Colonic mucosa (tissue), 4 donors: Measurements from ENCODE around the gene CD52. TPM values are rescaled to one million over a fixed set of nuclear protein-coding genes. Genes with fewer than 3 reads are reported as not detected.
A peak's percentile ranks its signal among the peaks of the same experiment; 100 is the strongest.
"Not testable (repeated sequence)": the region's sequence is repeated elsewhere in the genome, so short reads cannot be mapped to it uniquely, and the experiment has no call there.

Source experiments
- DNase-seq: peaks from one replicate; pipeline ENCODE4 v3.0.0-alpha.2; 2020
- H3K27ac ChIP-seq: fragments of 200-600 bp; one replicate; pipeline ENCODE4 v1.8.0; 2021
- H3K27me3 ChIP-seq: fragments of 200-600 bp; one replicate; pipeline ENCODE4 v1.8.0; 2021
- H3K36me3 ChIP-seq: fragments of 200-600 bp; one replicate; pipeline ENCODE4 v1.8.0; 2021
- H3K4me1 ChIP-seq: fragments of 200-600 bp; one replicate; pipeline ENCODE4 v1.8.0; 2021; ENCODE audit warnings: mild to moderate bottlenecking
- H3K4me3 ChIP-seq: fragments of 200-600 bp; one replicate; pipeline ENCODE4 v1.8.0; 2021
- H3K9ac ChIP-seq, 2 donors: one replicate each; pipeline ENCODE4 v1.7.0; 2013; ENCODE audit warnings: control low read depth in 2 of 2, low read depth in 2 of 2, low read length in 2 of 2
- H3K9me3 ChIP-seq: fragments of 200-600 bp; one replicate; pipeline ENCODE4 v1.8.0; 2021
- CTCF ChIP-seq: fragments of 200-600 bp; IDR thresholded peaks from one replicate; pipeline ENCODE4 v1.8.0; 2022; ENCODE audit warnings: antibody characterized with exemption, mild to moderate bottlenecking
- intact Hi-C: fragments of 100-400 bp; cut with DNase I; formaldehyde crosslinking; loops from one replicate; pipeline ENCODE4 v1.14.1; 2022
- total RNA-seq, 2 donors: library from RNA; stranded (reverse); fragmentation: NEBNext Ultra II Directional in 1 of 2; extraction: Animal tissue kit (Norgen Biotek cat#: 25700) in 1 of 2; gene quantifications; one replicate each; pipeline ENCODE4 v1.2.1, GENCODE V29; 2021
- donor health status: healthy.
- donor health status: DM: no; HTN: no; CAD: no.
- donor health status: DM: no; HTN: no; CAD: no.

CD52 gene
- total RNA-seq, 2 donors from 2014 or later: 9.4 to 13.1 TPM

DNA sequence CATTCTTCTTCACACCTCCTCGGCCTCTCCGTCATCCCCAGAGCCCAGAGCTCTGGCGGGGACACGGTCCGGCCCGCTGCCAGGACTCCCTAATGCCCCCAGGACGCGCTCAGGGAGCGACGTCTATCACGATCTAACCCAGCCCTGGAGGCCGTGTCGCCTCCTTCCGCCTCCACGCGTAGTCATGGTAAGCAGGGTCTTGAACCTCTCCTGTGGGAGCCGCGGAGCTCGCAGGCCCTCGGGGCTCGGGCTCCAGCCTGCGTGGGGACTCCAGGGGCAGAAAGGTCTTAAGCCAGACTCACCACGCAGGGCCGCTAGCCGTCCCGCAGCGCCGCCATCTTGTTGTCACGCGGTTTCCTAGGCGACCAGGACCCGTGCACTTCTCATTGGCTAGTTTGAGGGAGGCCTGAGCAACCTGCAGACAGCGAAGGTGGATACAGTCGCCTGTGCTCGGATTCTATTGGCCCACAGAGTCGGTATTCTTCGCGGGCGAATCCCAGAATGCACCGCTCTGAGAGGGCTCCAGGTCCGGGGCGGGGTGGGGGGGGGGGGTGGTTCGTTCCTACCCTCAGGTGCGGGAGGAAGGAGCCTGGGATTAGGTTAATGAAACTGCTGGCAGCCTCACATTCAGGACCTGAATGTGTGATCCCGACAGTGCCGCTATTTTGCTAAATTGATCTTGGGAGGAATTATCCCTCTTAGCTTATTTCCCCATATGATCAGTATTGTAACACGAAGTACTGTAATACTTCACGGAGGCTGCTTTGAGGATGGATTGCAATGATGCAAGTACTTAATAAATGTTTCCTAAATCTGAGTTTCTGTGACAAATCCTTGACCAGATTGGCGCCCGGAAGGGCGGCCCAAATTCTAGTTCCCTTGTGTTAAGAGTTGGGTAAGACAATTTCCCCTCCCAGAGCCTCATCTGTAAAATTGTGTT, 11.2 kb upstream of the CD52 start, which contains the start of gene UBXN11:
Gene UBXN11 (minus strand): TSS at position 347 of the 940 bp plus-strand sequence. CDS start 3,753 bp downstream, outside the sequence.
- Histone ChIP-seq H3K27ac (peak within 1 kb of the TSS; percentile 50), H3K4me1 (peaks cover 4% of the 10 kb centered on the region), H3K9me3 (no peaks in the 10 kb centered on the region), H3K27me3 (no peaks in the 10 kb centered on the region), H3K4me3 (peak within 1 kb of the TSS; percentile 92), H3K9ac (peak within 1 kb of the TSS; percentile 64 to 79), H3K36me3 (no peaks in the 10 kb centered on the region)
- intact Hi-C loops: no loop called here
- peak; percentile 95 for DNase-seq
- no peak for TF ChIP-seq CTCF

GRCh38 chr1:26307363-26307781, 10.4 kb upstream of the CD52 start:
- H3K27ac ChIP-seq: peak overlapping the region; percentile 50
- H3K9ac ChIP-seq: peak overlapping the region in 1 of 2 donors; percentile 76
- intact Hi-C loops: no loop called here

DNA sequence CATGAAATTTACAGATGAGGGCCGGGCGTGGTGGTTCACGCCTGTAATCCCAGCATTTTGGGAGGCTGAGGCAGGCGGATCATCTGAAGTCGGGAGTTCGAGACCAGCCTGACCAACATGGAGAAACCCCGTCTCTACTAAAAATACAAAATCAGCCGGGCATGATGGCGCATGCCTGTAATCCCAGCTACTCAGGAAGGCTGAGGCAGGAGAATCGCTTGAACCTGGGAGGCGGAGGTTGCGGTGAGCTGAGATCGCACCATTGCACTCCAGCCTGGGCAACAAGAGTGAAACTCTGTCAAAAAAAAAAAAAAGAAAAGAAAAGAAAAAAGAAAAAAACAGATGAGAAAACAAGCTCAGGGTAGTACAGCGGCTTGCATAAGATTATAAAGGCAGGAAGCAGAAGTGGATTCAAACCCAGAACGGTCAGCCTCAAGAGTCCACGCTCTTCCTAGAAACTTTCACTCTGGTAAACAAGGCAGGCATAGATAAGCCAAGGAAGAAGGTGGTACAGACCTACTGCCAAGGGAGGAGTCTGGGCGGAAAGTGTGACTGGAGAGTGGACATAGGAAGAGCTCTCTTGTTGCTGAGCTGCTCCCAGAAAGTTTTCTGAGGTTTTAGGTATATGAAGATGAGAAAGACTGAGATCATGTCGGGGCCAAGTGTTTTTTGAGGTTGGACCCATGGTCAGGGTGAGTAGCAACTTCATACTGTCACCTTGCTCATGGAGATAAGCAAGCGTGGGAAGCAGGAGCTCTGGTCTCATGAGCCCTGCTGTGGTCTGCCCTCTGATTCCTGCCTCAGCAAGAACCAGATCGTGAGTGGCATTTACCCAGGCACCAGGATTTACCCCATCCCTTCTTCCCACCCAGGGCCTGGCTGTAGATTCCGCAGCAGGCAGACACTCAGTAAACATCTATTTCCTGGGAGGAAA, 9.5 kb upstream of the CD52 start:
- intact Hi-C loops, H3K4me1 ChIP-seq, DNase-seq, H3K9ac ChIP-seq, H3K9me3 ChIP-seq, H3K27me3 ChIP-seq, H3K36me3 ChIP-seq, H3K4me3 ChIP-seq: not testable (repeated sequence)
- peak overlapping the region; percentile 36 for H3K27ac ChIP-seq

More at GRCh38 chr1:26307363-26307781, 10.4 kb upstream of the CD52 start:
- H3K4me3 ChIP-seq: peak overlapping the region; percentile 92
- H3K36me3 ChIP-seq: no peaks in the 10 kb centered on the region
- no peak for DNase-seq
- no peak for TF ChIP-seq CTCF
- no peaks in the 10 kb centered on the region for H3K9me3 ChIP-seq
- peaks cover 4% of the 10 kb centered on the region for H3K4me1 ChIP-seq
- H3K27me3 ChIP-seq: no peaks in the 10 kb centered on the region

GRCh38 chr1:26314501-26314900, 3.3 kb upstream of the CD52 start:
- Histone ChIP-seq H3K9me3 (no peaks in the 10 kb centered on the region), H3K36me3 (no peaks in the 10 kb centered on the region)

More at GRCh38 chr1:26314501-26314900, 3.3 kb upstream of the CD52 start:
- no peak for TF ChIP-seq CTCF
- intact Hi-C loops: no loop called here
- Histone ChIP-seq H3K4me3 (no peak overlapping the region), H3K9ac (no peak overlapping the region), H3K27me3 (no peaks in the 10 kb centered on the region), H3K27ac (no peak overlapping the region), H3K4me1 (no peaks in the 10 kb centered on the region)
- DNase-seq: no peak
